ENCODE data around the gene CHD6. TPM values are rescaled to one million over a fixed set of nuclear protein-coding genes. Genes with fewer than 3 reads are reported as not detected.

CHD6 gene
- total RNA-seq, 1 experiment from 2014 or later: 80.5 TPM

- Histone ChIP-seq H3K27me3 (replicated peaks; ENCODE audit: control insufficient read depth, insufficient read depth, low read length) (no peaks in the 10 kb centered on the region), H3K9me3 (no peaks in the 10 kb centered on the region), H3K36me3 (ENCODE audit: control insufficient read depth, insufficient read depth, low read length) (peaks cover 26% of the 10 kb centered on the region), H3K4me1 (peaks cover 15% of the 10 kb centered on the region), H3K4me3 (ENCODE audit: low read depth, low read length) (no peak overlapping the region)
- no peaks in the 10 kb centered on the region for H3K9me3 Mint-ChIP-seq (ENCODE audit: unreplicated experiment)
- intact Hi-C loops (cut with micrococcal nuclease; ENCODE audit: unreplicated experiment): no loop called here
- peak overlapping the region; percentile 22 for H3K27ac Mint-ChIP-seq (ENCODE audit: unreplicated experiment)
- H3K4me3 Mint-ChIP-seq (ENCODE audit: unreplicated experiment): no peak overlapping the region
- no peak for TF ChIP-seq CTCF (IDR thresholded peaks at IDR 0.05; ENCODE audit: insufficient read depth in 1 of 2, low read depth in 1 of 2, low read length in 1 of 2, severe bottlenecking in 1 of 2, unreplicated experiment in 1 of 2)
- peaks cover 55% of the 10 kb centered on the region for H3K36me3 Mint-ChIP-seq (ENCODE audit: insufficient read depth, unreplicated experiment)
- BruUV-seq (replicated peaks): no TSS peak
- no peak for DNase-seq
- CTCF ChIA-PET: no interaction called here
- H3K4me1 Mint-ChIP-seq (ENCODE audit: low read depth, unreplicated experiment): peaks cover 13% of the 10 kb centered on the region
- POLR2A ChIA-PET: no interaction called here
- no peaks in the 10 kb centered on the region for H3K27me3 Mint-ChIP-seq (ENCODE audit: insufficient read depth, unreplicated experiment)
These were observed 209.9 kb downstream of the CHD6 start for GRCh38 chr20:41408156-41408794.

GRCh38 chr20:41407607-41408006, 210.6 kb downstream of the CHD6 start:
- H3K9me3 ChIP-seq: no peaks in the 10 kb centered on the region
- peaks cover 15% of the 10 kb centered on the region for H3K4me1 ChIP-seq
- no peaks in the 10 kb centered on the region for H3K27me3 ChIP-seq (replicated peaks; ENCODE audit: control insufficient read depth, insufficient read depth, low read length)
- DNase-seq: no peak
- Mint-ChIP-seq H3K4me1 (ENCODE audit: low read depth, unreplicated experiment) (peaks cover 13% of the 10 kb centered on the region), H3K27me3 (ENCODE audit: insufficient read depth, unreplicated experiment) (no peaks in the 10 kb centered on the region), H3K27ac (ENCODE audit: unreplicated experiment) (peak overlapping the region; percentile 65), H3K4me3 (ENCODE audit: unreplicated experiment) (no peak overlapping the region), H3K9me3 (ENCODE audit: unreplicated experiment) (no peaks in the 10 kb centered on the region), H3K36me3 (ENCODE audit: insufficient read depth, unreplicated experiment) (peaks cover 55% of the 10 kb centered on the region)
- no peak overlapping the region for H3K4me3 ChIP-seq (ENCODE audit: low read depth, low read length)
- BruUV-seq (replicated peaks): no TSS peak
- CTCF ChIA-PET: interaction anchor here (2.1 kb wide), 1 partner anchor 67 kb away, joined by 10 read pairs; the partner anchor contains the start of gene LPIN3
- POLR2A ChIA-PET: interaction anchor here (0.6 to 1.0 kb wide), 3 partner anchors 67 to 183 kb away, joined by 3 to 6 read pairs (median 3); partner anchors contain the start of gene LPIN3
- peaks cover 24% of the 10 kb centered on the region for H3K36me3 ChIP-seq (ENCODE audit: control insufficient read depth, insufficient read depth, low read length)
- TF ChIP-seq CTCF (IDR thresholded peaks at IDR 0.05; ENCODE audit: insufficient read depth in 1 of 2, low read depth in 1 of 2, low read length in 1 of 2, severe bottlenecking in 1 of 2, unreplicated experiment in 1 of 2): no peak
- intact Hi-C loops (cut with micrococcal nuclease; ENCODE audit: unreplicated experiment): loop anchor here (1.0 kb wide), 1 partner anchor 67 kb away; the partner anchor contains the start of gene LPIN3

- Histone ChIP-seq H3K4me3 (ENCODE audit: low read depth, low read length) (no peak overlapping the region), H3K27me3 (replicated peaks; ENCODE audit: control insufficient read depth, insufficient read depth, low read length) (no peaks in the 10 kb centered on the region), H3K36me3 (ENCODE audit: control insufficient read depth, insufficient read depth, low read length) (peaks cover 21% of the 10 kb centered on the region), H3K9me3 (no peaks in the 10 kb centered on the region), H3K4me1 (peaks cover 15% of the 10 kb centered on the region)
- intact Hi-C loops (cut with micrococcal nuclease; ENCODE audit: unreplicated experiment): loop anchor here (1.0 kb wide), 1 partner anchor 67 kb away; the partner anchor contains the start of gene LPIN3
- POLR2A ChIA-PET: interaction anchor here (0.6 to 1.0 kb wide), 3 partner anchors 67 to 182 kb away, joined by 3 to 6 read pairs (median 3); partner anchors contain the start of gene LPIN3
- BruUV-seq (replicated peaks): no TSS peak
- DNase-seq: peak; percentile 85 to 87
- no peak for TF ChIP-seq CTCF (IDR thresholded peaks at IDR 0.05; ENCODE audit: insufficient read depth in 1 of 2, low read depth in 1 of 2, low read length in 1 of 2, severe bottlenecking in 1 of 2, unreplicated experiment in 1 of 2)
- Mint-ChIP-seq H3K9me3 (ENCODE audit: unreplicated experiment) (no peaks in the 10 kb centered on the region), H3K27me3 (ENCODE audit: insufficient read depth, unreplicated experiment) (no peaks in the 10 kb centered on the region), H3K36me3 (ENCODE audit: insufficient read depth, unreplicated experiment) (peaks cover 58% of the 10 kb centered on the region), H3K4me1 (ENCODE audit: low read depth, unreplicated experiment) (peaks cover 13% of the 10 kb centered on the region), H3K4me3 (ENCODE audit: unreplicated experiment) (peak overlapping the region; percentile 3), H3K27ac (ENCODE audit: unreplicated experiment) (peak overlapping the region; percentile 65)
- CTCF ChIA-PET: interaction anchor here (2.1 kb wide), 1 partner anchor 66 kb away, joined by 10 read pairs; the partner anchor contains the start of gene LPIN3
These were observed 211.2 kb downstream of the CHD6 start for GRCh38 chr20:41406896-41407444.
